Bone marrow (tissue), 2 donors: ENCODE data around the gene NGDN.
"Not testable (repeated sequence)": the region's sequence is repeated elsewhere in the genome, so short reads cannot be mapped to it uniquely, and the experiment has no call there.

ENCODE experiments used
- DNase-seq, 2 donors: peaks; one replicate each; lab custom pipeline; 2025; lab: John Stamatoyannopoulos, UW

Gene NGDN

GRCh38 chr14:23469127-23469905 lies at the start of gene NGDN:
NGDN (plus strand) TSS chr14:23469703; CDS start chr14:23469716, 13 bp downstream.
- peak; percentile 60 to 99 for DNase-seq

GRCh38 chr14:23421594-23421993 lies 47.9 kb upstream of the NGDN start:
- no peak for DNase-seq

- DNase-seq: no peak
Observed at GRCh38 chr14:23423657-23424056, 45.8 kb upstream of the NGDN start.

GRCh38 chr14:23425169-23425568 lies 44.3 kb upstream of the NGDN start:
- DNase-seq: no peak

- DNase-seq: not testable (repeated sequence)
Observed at GRCh38 chr14:23425798-23426197, 43.7 kb upstream of the NGDN start.

- no peak for DNase-seq
Observed at GRCh38 chr14:23428686-23429495, 40.6 kb upstream of the NGDN start.

GRCh38 chr14:23430016-23430722 lies 39.3 kb upstream of the NGDN start:
- DNase-seq: no peak

GRCh38 chr14:23430723-23431085 lies 38.8 kb upstream of the NGDN start:
- no peak for DNase-seq

GRCh38 chr14:23431486-23431885 lies 38.0 kb upstream of the NGDN start:
- no peak for DNase-seq

GRCh38 chr14:23432102-23432925 lies 37.2 kb upstream of the NGDN start:
- DNase-seq: no peak

- DNase-seq: no peak
Observed at GRCh38 chr14:23432946-23433345, 36.6 kb upstream of the NGDN start.

- DNase-seq: no peak
Observed at GRCh38 chr14:23433457-23433856, 36.0 kb upstream of the NGDN start.

GRCh38 chr14:23434488-23435222 lies 34.8 kb upstream of the NGDN start:
- DNase-seq: no peak

- DNase-seq: no peak
Observed at GRCh38 chr14:23435543-23436326, 33.8 kb upstream of the NGDN start, which contains the start of gene MYH7. MYH7 (minus strand) TSS chr14:23435660; CDS start chr14:23433732, 1,928 bp downstream.

- no peak for DNase-seq
Observed at GRCh38 chr14:23436327-23437132, 33.0 kb upstream of the NGDN start.

- DNase-seq: no peak
Observed at GRCh38 chr14:23437133-23438100, 32.1 kb upstream of the NGDN start.

GRCh38 chr14:23438101-23438971 lies 31.2 kb upstream of the NGDN start:
- DNase-seq: no peak
